Fibroblast of skin of scalp (primary cell): ENCODE results near the gene NDUFB1.

Experiments used
- DNase-seq: peaks from one replicate; pipeline ENCODE4 v3.0.0-alpha.2; 2013

Gene NDUFB1

DNA sequence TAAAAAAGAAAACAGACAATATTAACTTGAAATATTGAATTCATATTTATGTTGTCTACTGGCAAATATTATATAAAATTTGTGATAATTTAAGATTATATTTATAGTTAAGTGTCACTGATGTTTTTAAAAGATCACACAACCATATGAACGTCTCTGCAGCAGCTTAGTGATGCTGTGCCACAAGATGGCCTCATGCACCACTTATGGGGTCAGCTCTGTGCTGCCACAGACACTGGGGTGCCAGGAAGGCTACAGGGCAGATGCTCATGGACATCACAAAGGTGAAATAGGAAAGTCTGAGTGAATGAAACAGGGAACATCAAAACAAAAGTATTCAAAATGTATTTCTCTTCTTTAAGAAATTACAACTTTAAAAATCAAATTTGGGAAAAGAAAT lies 28.2 kb downstream of the NDUFB1 start:
- no peak for DNase-seq

DNA sequence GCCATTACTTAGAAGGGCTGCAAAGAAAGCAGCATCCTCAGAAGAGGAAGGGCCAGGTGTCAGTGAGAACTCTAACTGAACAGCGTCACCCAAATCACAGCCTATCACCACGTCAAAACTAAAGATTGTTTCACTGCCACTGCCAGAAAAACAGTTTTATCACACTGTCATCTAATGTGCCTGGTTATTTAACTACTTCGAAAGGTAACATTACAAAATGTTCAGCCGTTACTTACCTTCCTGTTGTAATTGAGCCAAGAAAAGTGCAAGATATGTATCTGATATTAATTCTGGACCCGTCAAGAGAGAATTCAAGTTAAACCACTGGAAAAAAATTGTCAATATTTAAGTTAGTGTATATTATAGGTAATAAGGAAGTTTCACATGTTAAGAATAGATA lies 33.0 kb downstream of the NDUFB1 start:
- no peak for DNase-seq

DNA sequence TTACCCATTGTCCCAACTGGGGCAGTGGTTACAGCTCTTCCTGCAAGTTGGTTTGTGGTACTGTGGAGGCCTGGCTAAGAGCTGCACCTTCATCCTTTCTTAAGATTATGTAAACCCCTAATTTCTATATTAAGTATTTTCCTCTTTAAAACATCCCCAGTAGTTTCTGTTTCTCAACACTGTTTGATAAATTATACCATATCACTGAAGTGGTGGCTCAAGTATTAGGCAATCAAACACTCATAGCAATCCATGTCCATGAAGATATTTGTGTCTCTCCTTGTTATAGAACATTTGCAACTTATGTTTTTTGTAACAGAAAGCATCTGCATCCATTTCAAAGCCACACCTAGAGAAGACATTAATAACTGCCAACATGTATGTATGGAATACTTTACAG lies 47.0 kb downstream of the NDUFB1 start:
- no peak for DNase-seq
